Osteoblast (primary cell): ENCODE measurements around the gene TSGA10. TPM values are rescaled to one million over a fixed set of nuclear protein-coding genes. Genes with fewer than 3 reads are reported as not detected.

Experiments
- DNase-seq: peaks from one replicate; pipeline ENCODE4 v3.0.0; 2011; ENCODE audit warnings: low spot score, mixed read lengths; ENCODE audit not compliant: insufficient read length; ENCODE audit errors: missing footprints
- H2AFZ ChIP-seq: 2 replicates; pipeline ENCODE4 v1.6.0; 2011; ENCODE audit warnings: mild to moderate bottlenecking, low read length
- H3K27ac ChIP-seq: 2 replicates; pipeline ENCODE4 v1.5.1; 2011; ENCODE audit warnings: mild to moderate bottlenecking, low read depth, low read length, moderate library complexity
- H3K27me3 ChIP-seq: 2 replicates; pipeline ENCODE4 v1.6.0; 2012; ENCODE audit warnings: mild to moderate bottlenecking, control low read depth, inconsistent platforms, low read length, moderate library complexity; ENCODE audit not compliant: insufficient read depth
- H3K36me3 ChIP-seq: 2 replicates; pipeline ENCODE4 v1.5.1; 2011; ENCODE audit warnings: mild to moderate bottlenecking, low read length, control low read depth, moderate library complexity; ENCODE audit not compliant: insufficient read depth
- H3K4me1 ChIP-seq: 2 replicates; pipeline ENCODE4 v1.5.1; 2011; ENCODE audit warnings: mild to moderate bottlenecking, low read length, control low read depth, moderate library complexity; ENCODE audit not compliant: insufficient read depth
- H3K4me2 ChIP-seq: 2 replicates; pipeline ENCODE4 v1.6.0; 2011; ENCODE audit warnings: mild to moderate bottlenecking, low read length; ENCODE audit not compliant: insufficient read depth
- H3K4me3 ChIP-seq: fragments of 200-600 bp; sonication (generic); 3 replicates; pipeline ENCODE4 v1.5.1; 2012; ENCODE audit warnings: mild to moderate bottlenecking, low read length, inconsistent platforms; ENCODE audit not compliant: insufficient read depth
- H3K79me2 ChIP-seq: 2 replicates; pipeline ENCODE4 v1.6.0; 2012; ENCODE audit warnings: mild to moderate bottlenecking, low read length, control low read depth, inconsistent platforms; ENCODE audit not compliant: insufficient read depth
- H3K9me3 ChIP-seq: 2 replicates; pipeline ENCODE4 v1.5.1; 2011; ENCODE audit warnings: low read depth, low read length, control low read depth
- H4K20me1 ChIP-seq: 2 replicates; pipeline ENCODE4 v1.6.0; 2012; ENCODE audit warnings: mild to moderate bottlenecking, low read length, control low read depth; ENCODE audit not compliant: insufficient read depth
- total RNA-seq: library from RNA; depleted of rRNA; stranded (reverse); fragments of >200 nt; gene quantifications from 2 replicates; pipeline ENCODE4 v1.2.3, GENCODE V29; 2012
- TF ChIP-seq, protein P1 (sequence below): IDR thresholded peaks from 2 replicates; pipeline ENCODE4 v1.5.1; 2011; ENCODE audit warnings: mild to moderate bottlenecking, low read depth, low read length, moderate library complexity; ENCODE audit errors: extremely low read depth

TSGA10 gene
- total RNA-seq, 1 donor: 4.0 TPM

- DNase-seq: no peak
- no peaks in the 10 kb centered on the region for H3K9me3 ChIP-seq
- no peaks in the 10 kb centered on the region for H3K36me3 ChIP-seq
- H3K4me2 ChIP-seq: no peak overlapping the region
- no peaks in the 10 kb centered on the region for H3K79me2 ChIP-seq
- no peak overlapping the region for H3K27ac ChIP-seq
- H2AFZ ChIP-seq: no peak overlapping the region
- H3K27me3 ChIP-seq: no peaks in the 10 kb centered on the region
- H3K4me3 ChIP-seq: no peak overlapping the region
- no peaks in the 10 kb centered on the region for H3K4me1 ChIP-seq
- TF ChIP-seq, protein P1, sequence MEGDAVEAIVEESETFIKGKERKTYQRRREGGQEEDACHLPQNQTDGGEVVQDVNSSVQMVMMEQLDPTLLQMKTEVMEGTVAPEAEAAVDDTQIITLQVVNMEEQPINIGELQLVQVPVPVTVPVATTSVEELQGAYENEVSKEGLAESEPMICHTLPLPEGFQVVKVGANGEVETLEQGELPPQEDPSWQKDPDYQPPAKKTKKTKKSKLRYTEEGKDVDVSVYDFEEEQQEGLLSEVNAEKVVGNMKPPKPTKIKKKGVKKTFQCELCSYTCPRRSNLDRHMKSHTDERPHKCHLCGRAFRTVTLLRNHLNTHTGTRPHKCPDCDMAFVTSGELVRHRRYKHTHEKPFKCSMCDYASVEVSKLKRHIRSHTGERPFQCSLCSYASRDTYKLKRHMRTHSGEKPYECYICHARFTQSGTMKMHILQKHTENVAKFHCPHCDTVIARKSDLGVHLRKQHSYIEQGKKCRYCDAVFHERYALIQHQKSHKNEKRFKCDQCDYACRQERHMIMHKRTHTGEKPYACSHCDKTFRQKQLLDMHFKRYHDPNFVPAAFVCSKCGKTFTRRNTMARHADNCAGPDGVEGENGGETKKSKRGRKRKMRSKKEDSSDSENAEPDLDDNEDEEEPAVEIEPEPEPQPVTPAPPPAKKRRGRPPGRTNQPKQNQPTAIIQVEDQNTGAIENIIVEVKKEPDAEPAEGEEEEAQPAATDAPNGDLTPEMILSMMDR: no peak
- H4K20me1 ChIP-seq: no peaks in the 10 kb centered on the region
These were observed 26.8 kb downstream of the TSGA10 start for GRCh38 chr2:99127981-99128380.

GRCh38 chr2:99112617-99113016 is 42.1 kb downstream of the TSGA10 start:
- Histone ChIP-seq H3K4me1 (no peaks in the 10 kb centered on the region), H3K27me3 (no peaks in the 10 kb centered on the region), H3K4me2 (no peak overlapping the region), H3K27ac (no peak overlapping the region), H3K79me2 (no peaks in the 10 kb centered on the region), H4K20me1 (no peaks in the 10 kb centered on the region), H3K36me3 (no peaks in the 10 kb centered on the region), H3K9me3 (no peaks in the 10 kb centered on the region), H3K4me3 (no peak overlapping the region), H2AFZ (no peak overlapping the region)
- no peak for DNase-seq
- TF ChIP-seq, protein P1: no peak

DNA sequence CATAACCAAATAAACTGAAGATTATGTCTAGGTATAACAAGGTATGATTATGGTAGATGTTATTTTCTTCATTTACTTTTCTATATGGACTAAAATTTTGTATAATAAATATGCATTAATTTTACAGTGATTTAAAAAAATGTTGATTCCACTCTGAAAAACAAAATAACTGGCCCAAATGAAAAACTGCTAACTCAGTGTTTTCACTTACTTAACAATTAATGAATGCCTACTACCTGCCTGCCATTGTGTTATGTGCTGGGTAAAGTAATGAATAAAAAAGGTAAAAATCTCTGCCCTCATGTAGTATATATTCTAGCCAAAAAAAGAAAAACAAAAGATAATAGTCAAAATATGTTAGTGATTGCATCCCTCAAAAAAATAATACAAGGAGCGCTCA is 42.8 kb downstream of the TSGA10 start:
- H3K36me3 ChIP-seq: no peaks in the 10 kb centered on the region

GRCh38 chr2:99111236-99111635 is 43.5 kb downstream of the TSGA10 start:
- TF ChIP-seq, protein P1: no peak
- no peaks in the 10 kb centered on the region for H4K20me1 ChIP-seq
- H3K27me3 ChIP-seq: no peaks in the 10 kb centered on the region
- no peaks in the 10 kb centered on the region for H3K36me3 ChIP-seq
- H3K4me3 ChIP-seq: no peak overlapping the region
- no peak for DNase-seq
- no peaks in the 10 kb centered on the region for H3K79me2 ChIP-seq
- H3K4me2 ChIP-seq: no peak overlapping the region
- H2AFZ ChIP-seq: no peak overlapping the region
- H3K4me1 ChIP-seq: no peaks in the 10 kb centered on the region
- no peak overlapping the region for H3K27ac ChIP-seq
- no peaks in the 10 kb centered on the region for H3K9me3 ChIP-seq

More for the DNA sequence above, 42.8 kb downstream of the TSGA10 start:
- DNase-seq: no peak
- Histone ChIP-seq H4K20me1 (no peaks in the 10 kb centered on the region), H3K27ac (no peak overlapping the region), H3K4me2 (no peak overlapping the region), H3K4me3 (no peak overlapping the region), H3K79me2 (no peaks in the 10 kb centered on the region), H3K27me3 (no peaks in the 10 kb centered on the region), H2AFZ (no peak overlapping the region), H3K9me3 (no peaks in the 10 kb centered on the region), H3K4me1 (no peaks in the 10 kb centered on the region)
- TF ChIP-seq, protein P1: no peak
